CD4-positive, CD25-positive, alpha-beta regulatory T cell (primary cell): Measurements from ENCODE around the gene OTOG. TPM values are rescaled to one million over a fixed set of nuclear protein-coding genes. Genes with fewer than 3 reads are reported as not detected.

Experiments
- ATAC-seq, 2 donors: fragments of 150-1000 bp; cut with Tn5 transposase; one replicate each; pipeline ENCODE4 v1.10.0; 2021; ENCODE audit warnings: low read depth in 2 of 2, moderate number of reproducible peaks in 2 of 2, moderate library complexity in 1 of 2
- DNase-seq, 3 donors: peaks; one replicate each; pipeline versions ENCODE4 v3.0.0 to v3.0.0-alpha.2; 2012 to 2022; ENCODE audit warnings: mixed read lengths in 1 of 3
- H3K27ac ChIP-seq: one replicate; pipeline ENCODE4 v1.7.0; 2013; ENCODE audit warnings: mild to moderate bottlenecking, low read length; ENCODE audit not compliant: insufficient read depth, poor library complexity, severe bottlenecking
- H3K27me3 ChIP-seq: one replicate; pipeline ENCODE4 v1.7.0; 2013; ENCODE audit warnings: low read length; ENCODE audit not compliant: control insufficient read depth, insufficient read depth
- H3K36me3 ChIP-seq: one replicate; pipeline ENCODE4 v1.7.0; 2013; ENCODE audit warnings: mild to moderate bottlenecking, low read length, moderate library complexity; ENCODE audit not compliant: control insufficient read depth, insufficient read depth
- H3K4me1 ChIP-seq: 2 replicates; pipeline ENCODE4 v1.7.0; 2013; ENCODE audit warnings: mild to moderate bottlenecking, low read length; ENCODE audit not compliant: insufficient read depth, control insufficient read depth, poor library complexity, severe bottlenecking
- H3K4me3 ChIP-seq: one replicate; pipeline ENCODE4 v1.7.0; 2013; ENCODE audit warnings: low read depth, mild to moderate bottlenecking, low read length, moderate library complexity
- H3K9me3 ChIP-seq, 2 experiments: 1 replicate in 1 of 2; 2 replicates in 1 of 2; pipeline ENCODE4 v1.7.0; 2013; ENCODE audit warnings: low read length in 2 of 2, mild to moderate bottlenecking in 1 of 2, moderate library complexity in 1 of 2; ENCODE audit not compliant: control insufficient read depth in 2 of 2
- H3K27ac Mint-ChIP-seq, 3 donors: one replicate each; pipeline ENCODE4 v1.8.0; 2020 to 2022; ENCODE audit warnings: mild to moderate bottlenecking in 3 of 3, mixed read lengths in 3 of 3, moderate library complexity in 2 of 3
- H3K27me3 Mint-ChIP-seq: one replicate; pipeline ENCODE4 v1.8.0; 2022; ENCODE audit warnings: mild to moderate bottlenecking, mixed read lengths
- H3K36me3 Mint-ChIP-seq: one replicate; pipeline ENCODE4 v1.8.0; 2020; ENCODE audit warnings: mixed read lengths
- H3K4me1 Mint-ChIP-seq, 4 donors: one replicate each; pipeline ENCODE4 v1.8.0; 2020 to 2022; ENCODE audit warnings: mixed read lengths in 4 of 4, mild to moderate bottlenecking in 1 of 4
- H3K4me3 Mint-ChIP-seq, 4 donors: one replicate each; pipeline ENCODE4 v1.8.0; 2020 to 2022; ENCODE audit warnings: mild to moderate bottlenecking in 4 of 4, mixed read lengths in 4 of 4, moderate library complexity in 3 of 4
- H3K9me3 Mint-ChIP-seq, 7 donors: one replicate each; pipeline ENCODE4 v1.8.0; 2020 to 2022; ENCODE audit warnings: mixed read lengths in 7 of 7, mild to moderate bottlenecking in 3 of 7, moderate library complexity in 2 of 7
- polyA plus RNA-seq, 4 donors: library from polyadenylated mRNA; unstranded; fragments of 300-500 nt; fragmentation: Illumina TruSeq; gene quantifications; one replicate each; pipeline ENCODE4 v1.2.3, GENCODE V29; 2021
- total RNA-seq: library from RNA; stranded (reverse); gene quantifications from one replicate; pipeline ENCODE4 v1.2.3, GENCODE V29; 2022

Gene OTOG
- total and polyA plus RNA-seq, 5 donors from 2014 or later = not detected

GRCh38 chr11:17552041-17552355, 4.9 kb downstream of the OTOG start:
- Histone ChIP-seq H3K36me3 (no peaks in the 10 kb centered on the region), H3K27me3 (no peaks in the 10 kb centered on the region), H3K4me1 (no peaks in the 10 kb centered on the region), H3K27ac (no peak overlapping the region), H3K4me3 (no peak overlapping the region), H3K9me3 (no peaks in the 10 kb centered on the region)
- ATAC-seq = no peak
- Mint-ChIP-seq H3K9me3 (peaks cover 0 to 1% (median 0%) of the 10 kb centered on the region in 7 donors), H3K4me3 (no peak overlapping the region), H3K27ac (no peak overlapping the region), H3K27me3 (peaks cover 12% of the 10 kb centered on the region), H3K36me3 (no peaks in the 10 kb centered on the region), H3K4me1 (no peaks in the 10 kb centered on the region)
- DNase-seq = no peak

- Mint-ChIP-seq H3K4me3 (no peak overlapping the region), H3K27ac (peak overlapping the region in 1 of 3 donors; percentile 44), H3K27me3 (peaks cover 10% of the 10 kb centered on the region), H3K36me3 (no peaks in the 10 kb centered on the region), H3K9me3 (peaks cover 0 to 1% (median 0%) of the 10 kb centered on the region in 7 donors), H3K4me1 (no peaks in the 10 kb centered on the region)
- DNase-seq (no peak), ATAC-seq (no peak)
- H3K27ac ChIP-seq = no peak overlapping the region
- H3K9me3 ChIP-seq = no peaks in the 10 kb centered on the region
- H3K27me3 ChIP-seq = no peaks in the 10 kb centered on the region
- no peaks in the 10 kb centered on the region for H3K4me1 ChIP-seq
- no peak overlapping the region for H3K4me3 ChIP-seq
- no peaks in the 10 kb centered on the region for H3K36me3 ChIP-seq
Measured at GRCh38 chr11:17552392-17553248, 5.6 kb downstream of the OTOG start.

GRCh38 chr11:17553249-17553546, 6.1 kb downstream of the OTOG start:
- peaks cover 4% of the 10 kb centered on the region for H3K27me3 Mint-ChIP-seq
- no peak overlapping the region for H3K27ac Mint-ChIP-seq
- H3K4me1 Mint-ChIP-seq = no peaks in the 10 kb centered on the region
- H3K27me3 ChIP-seq = no peaks in the 10 kb centered on the region
- no peaks in the 10 kb centered on the region for H3K36me3 Mint-ChIP-seq
- no peak overlapping the region for H3K4me3 Mint-ChIP-seq
- H3K36me3 ChIP-seq = no peaks in the 10 kb centered on the region
- H3K4me1 ChIP-seq = no peaks in the 10 kb centered on the region
- no peak for DNase-seq
- no peak overlapping the region for H3K4me3 ChIP-seq
- no peak overlapping the region for H3K27ac ChIP-seq
- H3K9me3 ChIP-seq = no peaks in the 10 kb centered on the region
- peaks cover 0 to 1% (median 0%) of the 10 kb centered on the region in 7 donors for H3K9me3 Mint-ChIP-seq
- ATAC-seq = no peak

GRCh38 chr11:17554487-17554886, 7.4 kb downstream of the OTOG start:
- H3K27me3 Mint-ChIP-seq = peaks cover 4% of the 10 kb centered on the region
- Histone ChIP-seq H3K4me1 (no peaks in the 10 kb centered on the region), H3K27me3 (no peaks in the 10 kb centered on the region), H3K27ac (no peak overlapping the region), H3K4me3 (no peak overlapping the region), H3K9me3 (no peaks in the 10 kb centered on the region), H3K36me3 (no peaks in the 10 kb centered on the region)
- no peaks in the 10 kb centered on the region for H3K36me3 Mint-ChIP-seq
- H3K4me1 Mint-ChIP-seq = no peaks in the 10 kb centered on the region
- ATAC-seq (no peak), DNase-seq (no peak)
- no peak overlapping the region for H3K4me3 Mint-ChIP-seq
- H3K27ac Mint-ChIP-seq = no peak overlapping the region
- H3K9me3 Mint-ChIP-seq = peaks cover 0 to 1% (median 0%) of the 10 kb centered on the region in 7 donors

GRCh38 chr11:17556999-17557398, 9.9 kb downstream of the OTOG start:
- H3K4me3 Mint-ChIP-seq = no peak overlapping the region
- no peak overlapping the region for H3K27ac ChIP-seq
- no peaks in the 10 kb centered on the region for H3K4me1 ChIP-seq
- peaks cover 0 to 1% (median 0%) of the 10 kb centered on the region in 7 donors for H3K9me3 Mint-ChIP-seq
- H3K27me3 Mint-ChIP-seq = peaks cover 4% of the 10 kb centered on the region
- ATAC-seq (no peak), DNase-seq (no peak)
- H3K27ac Mint-ChIP-seq = no peak overlapping the region
- no peaks in the 10 kb centered on the region for H3K36me3 ChIP-seq
- no peaks in the 10 kb centered on the region for H3K4me1 Mint-ChIP-seq
- no peaks in the 10 kb centered on the region for H3K27me3 ChIP-seq
- H3K4me3 ChIP-seq = no peak overlapping the region
- no peaks in the 10 kb centered on the region for H3K36me3 Mint-ChIP-seq
- no peaks in the 10 kb centered on the region for H3K9me3 ChIP-seq

GRCh38 chr11:17558025-17558780, 11.1 kb downstream of the OTOG start:
- Histone ChIP-seq H3K9me3 (no peaks in the 10 kb centered on the region), H3K4me3 (no peak overlapping the region), H3K36me3 (no peaks in the 10 kb centered on the region), H3K27ac (no peak overlapping the region), H3K27me3 (no peaks in the 10 kb centered on the region), H3K4me1 (no peaks in the 10 kb centered on the region)
- Mint-ChIP-seq H3K27me3 (peaks cover 4% of the 10 kb centered on the region), H3K9me3 (peaks cover 0 to 1% (median 0%) of the 10 kb centered on the region in 7 donors), H3K27ac (no peak overlapping the region), H3K4me3 (no peak overlapping the region), H3K4me1 (no peaks in the 10 kb centered on the region), H3K36me3 (no peaks in the 10 kb centered on the region)
- DNase-seq (no peak), ATAC-seq (no peak)

- Mint-ChIP-seq H3K9me3 (peaks cover 0 to 1% (median 0%) of the 10 kb centered on the region in 7 donors), H3K36me3 (no peaks in the 10 kb centered on the region), H3K27me3 (no peaks in the 10 kb centered on the region), H3K4me1 (no peaks in the 10 kb centered on the region), H3K4me3 (no peak overlapping the region), H3K27ac (no peak overlapping the region)
- Histone ChIP-seq H3K27ac (no peak overlapping the region), H3K27me3 (no peaks in the 10 kb centered on the region), H3K36me3 (no peaks in the 10 kb centered on the region), H3K4me1 (no peaks in the 10 kb centered on the region), H3K9me3 (no peaks in the 10 kb centered on the region), H3K4me3 (no peak overlapping the region)
- no peak for ATAC-seq
- no peak for DNase-seq
Measured at GRCh38 chr11:17558916-17559315, 11.9 kb downstream of the OTOG start.
